Fibroblast of the conjunctiva (primary cell): ENCODE results near the gene GCK.

Source experiments
- DNase-seq: peaks from one replicate; pipeline ENCODE4 v3.0.0-alpha.2; 2010; ENCODE audit warnings: low read depth

The GCK gene

DNA sequence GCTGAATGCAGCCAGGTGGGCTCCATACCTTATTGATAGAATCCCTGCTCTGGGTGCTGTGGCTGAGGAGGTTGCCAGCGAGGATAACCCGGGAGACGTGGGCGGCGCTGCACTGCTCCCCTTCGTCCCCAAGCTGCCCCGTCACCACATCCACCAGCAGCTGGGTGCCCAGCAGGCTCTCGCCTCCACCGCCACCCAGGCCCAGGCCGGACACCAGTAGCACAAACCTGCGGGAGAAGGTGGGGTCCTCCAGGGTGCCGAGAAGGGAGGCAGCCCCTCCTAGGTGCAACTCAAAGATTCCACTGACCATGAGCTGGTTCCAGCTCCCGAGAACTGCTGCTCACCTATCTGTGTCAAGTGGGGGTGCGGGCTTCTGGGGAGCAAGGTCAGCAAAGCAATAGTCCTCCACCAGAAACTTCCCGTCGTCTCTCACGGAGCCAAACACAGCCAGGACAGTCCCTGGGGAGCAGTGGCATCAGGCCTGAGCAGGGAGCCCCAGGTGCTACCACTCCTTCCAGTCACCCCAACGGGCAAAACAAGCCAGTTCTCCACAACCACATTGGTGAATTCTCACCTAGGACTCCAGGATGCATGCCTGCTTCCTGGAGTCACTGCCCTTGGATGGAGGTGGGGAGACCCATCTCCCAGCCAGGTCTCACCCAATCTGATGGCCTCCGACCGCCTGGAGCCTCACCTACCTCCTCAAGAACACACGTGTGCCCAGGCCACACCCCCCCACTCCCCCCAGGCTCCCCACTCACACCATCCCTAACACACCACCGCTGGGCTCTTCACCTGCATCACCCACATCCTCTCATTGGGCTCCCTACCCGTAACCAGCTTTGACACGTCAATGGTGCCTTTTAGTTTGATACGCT, 72.2 kb downstream of the GCK start:
- DNase-seq = no peak

GRCh38 chr7:44116087-44116788, 73.0 kb downstream of the GCK start:
- DNase-seq = no peak

DNA sequence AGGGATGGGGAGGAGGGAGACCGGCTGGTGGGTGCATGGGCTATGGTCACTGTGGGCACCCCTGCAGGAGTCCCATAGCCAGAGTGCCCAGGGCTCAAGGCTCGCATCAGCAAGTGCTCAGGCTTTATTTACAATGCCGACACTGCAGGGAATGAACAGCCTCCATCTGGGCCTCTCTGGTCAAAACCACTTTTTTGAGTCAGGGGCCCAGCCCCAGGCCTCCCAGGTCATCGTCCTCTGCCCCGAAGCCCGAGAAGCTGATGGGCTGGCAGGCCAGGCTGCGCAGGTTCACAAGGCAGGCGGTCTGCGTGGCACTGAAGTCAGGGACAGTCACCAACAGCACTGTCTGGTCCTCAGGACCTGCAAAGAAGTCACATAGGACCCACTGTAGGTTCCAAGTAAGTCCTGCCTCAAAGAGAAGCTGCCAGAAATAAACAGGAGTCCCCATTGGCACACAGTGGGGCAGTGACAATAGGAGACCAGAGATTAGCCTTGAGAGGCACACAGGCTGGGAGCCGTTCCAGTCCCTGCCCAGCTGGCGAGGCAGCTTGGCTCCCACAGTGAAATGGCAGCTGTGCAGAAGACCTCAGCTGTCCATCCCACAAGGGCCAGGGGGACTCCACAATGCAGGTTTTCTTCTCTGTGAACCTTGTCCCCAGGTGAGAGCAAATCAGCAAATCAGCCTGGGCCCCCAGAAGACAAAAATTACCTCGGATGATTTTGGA, 74.5 kb downstream of the GCK start:
- no peak for DNase-seq

DNA sequence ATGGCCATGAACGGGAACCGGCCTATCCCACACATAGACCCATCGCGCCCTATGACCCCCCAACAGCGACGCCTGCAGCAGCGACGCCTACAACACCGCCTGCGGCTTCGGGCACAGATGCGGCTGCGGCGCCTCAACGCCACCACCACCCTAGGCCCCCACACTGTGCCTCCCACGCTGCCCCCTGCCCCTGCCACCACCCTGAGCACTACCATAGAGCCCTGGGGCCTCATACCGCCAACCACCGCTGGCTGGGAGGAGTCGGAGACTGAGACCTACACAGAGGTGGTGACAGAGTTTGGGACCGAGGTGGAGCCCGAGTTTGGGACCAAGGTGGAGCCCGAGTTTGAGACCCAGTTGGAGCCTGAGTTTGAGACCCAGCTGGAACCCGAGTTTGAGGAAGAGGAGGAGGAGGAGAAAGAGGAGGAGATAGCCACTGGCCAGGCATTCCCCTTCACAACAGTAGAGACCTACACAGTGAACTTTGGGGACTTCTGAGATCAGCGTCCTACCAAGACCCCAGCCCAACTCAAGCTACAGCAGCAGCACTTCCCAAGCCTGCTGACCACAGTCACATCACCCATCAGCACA, 75.4 kb downstream of the GCK start:
- DNase-seq = no peak

- no peak for DNase-seq
These were observed 76.1 kb downstream of the GCK start for GRCh38 chr7:44112997-44113763.

DNA sequence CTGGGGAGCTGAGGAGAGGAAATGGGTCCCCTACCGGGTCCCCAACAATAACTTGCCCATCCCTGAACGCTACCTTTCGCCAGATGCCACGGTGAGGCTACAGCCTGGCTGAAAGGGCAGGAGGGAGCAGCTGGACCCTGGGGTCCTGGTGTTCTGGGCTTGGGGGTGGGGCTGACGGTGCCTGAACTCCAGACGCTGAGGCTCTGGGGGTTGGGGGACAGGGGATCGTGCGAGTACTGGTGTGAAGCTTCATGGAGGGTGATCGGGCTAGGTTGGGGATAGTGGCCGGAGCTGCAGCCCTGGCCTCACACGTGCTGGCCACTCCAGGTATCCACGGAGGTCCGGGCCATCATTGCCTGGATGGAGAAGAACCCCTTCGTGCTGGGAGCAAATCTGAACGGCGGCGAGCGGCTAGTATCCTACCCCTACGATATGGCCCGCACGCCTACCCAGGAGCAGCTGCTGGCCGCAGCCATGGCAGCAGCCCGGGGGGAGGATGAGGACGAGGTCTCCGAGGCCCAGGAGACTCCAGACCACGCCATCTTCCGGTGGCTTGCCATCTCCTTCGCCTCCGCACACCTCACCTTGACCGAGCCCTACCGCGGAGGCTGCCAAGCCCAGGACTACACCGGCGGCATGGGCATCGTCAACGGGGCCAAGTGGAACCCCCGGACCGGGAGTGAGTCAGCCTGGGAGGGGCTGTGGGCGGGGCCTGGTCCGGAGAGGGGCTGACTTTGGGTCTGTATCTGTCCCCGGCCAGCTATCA, 76.8 kb downstream of the GCK start:
- DNase-seq = no peak

DNA sequence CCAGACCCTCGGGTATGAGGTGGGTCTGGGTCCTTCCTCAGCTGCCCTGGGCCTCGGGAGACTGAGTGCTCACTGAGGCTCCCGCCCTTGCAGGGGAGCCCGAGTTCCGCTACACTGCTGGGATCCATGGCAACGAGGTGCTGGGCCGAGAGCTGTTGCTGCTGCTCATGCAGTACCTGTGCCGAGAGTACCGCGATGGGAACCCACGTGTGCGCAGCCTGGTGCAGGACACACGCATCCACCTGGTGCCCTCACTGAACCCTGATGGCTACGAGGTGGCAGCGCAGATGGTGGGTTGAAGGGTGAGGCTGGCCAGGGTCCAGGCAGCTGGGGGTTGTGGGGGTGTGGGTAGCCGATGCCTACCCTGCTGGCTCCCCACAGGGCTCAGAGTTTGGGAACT, 77.5 kb downstream of the GCK start:
- no peak for DNase-seq

GRCh38 chr7:44110719-44111635, 78.3 kb downstream of the GCK start:
- DNase-seq = no peak

- DNase-seq = no peak
These were observed 79.2 kb downstream of the GCK start for GRCh38 chr7:44109991-44110390.

DNA sequence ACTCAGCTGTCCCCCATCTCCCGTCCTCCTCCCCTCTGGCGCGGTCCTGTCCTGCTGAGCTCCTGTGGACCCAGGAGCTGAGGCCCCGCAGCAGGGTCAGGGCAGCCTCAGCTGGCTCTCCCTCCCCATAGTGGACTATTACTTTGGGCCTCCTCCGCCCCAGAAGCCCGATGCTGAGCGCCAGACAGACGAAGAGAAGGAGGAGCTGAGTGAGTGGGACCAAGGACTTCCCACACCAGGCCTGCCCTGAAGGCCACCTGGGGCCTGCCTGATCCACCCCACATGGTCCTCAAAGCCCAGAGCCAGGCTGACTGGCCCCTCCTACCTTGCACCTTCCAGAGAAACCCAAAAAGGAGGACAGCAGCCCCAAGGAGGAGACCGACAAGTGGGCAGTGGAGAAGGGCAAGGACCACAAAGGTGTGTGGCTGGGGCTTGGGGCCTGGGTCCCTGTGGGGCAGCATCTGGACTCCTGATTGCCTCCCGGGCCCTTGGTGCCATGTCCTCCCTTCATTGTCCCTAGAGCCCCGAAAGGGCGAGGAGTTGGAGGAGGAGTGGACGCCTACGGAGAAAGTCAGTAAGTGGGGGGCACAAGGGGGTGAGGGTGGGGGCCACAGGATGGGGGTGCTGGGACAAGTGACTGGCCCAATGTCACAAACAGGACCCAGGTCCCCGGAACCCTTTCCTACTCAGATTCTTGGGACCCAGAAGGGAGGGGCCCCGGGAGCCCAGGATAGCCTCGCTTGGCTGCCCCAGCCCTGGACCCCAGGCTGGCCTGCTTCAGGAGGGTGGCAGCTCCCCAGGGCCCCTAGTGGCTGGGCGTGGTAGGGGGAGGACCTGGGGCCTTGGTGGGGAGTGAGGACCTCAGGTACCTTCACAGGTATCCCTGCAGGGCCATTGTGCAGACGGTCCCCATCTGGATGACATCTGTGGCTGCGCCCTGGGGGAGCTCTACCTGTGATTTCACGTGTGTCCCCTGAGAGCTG, 80.2 kb downstream of the GCK start:
- DNase-seq = no peak

- DNase-seq = no peak
These were observed 81.1 kb downstream of the GCK start for GRCh38 chr7:44107961-44108767.

- DNase-seq = no peak
These were observed 81.9 kb downstream of the GCK start for GRCh38 chr7:44107116-44107960.

- no peak for DNase-seq
These were observed 82.8 kb downstream of the GCK start for GRCh38 chr7:44106311-44107065.

GRCh38 chr7:44105832-44106231, 83.4 kb downstream of the GCK start:
- no peak for DNase-seq

GRCh38 chr7:44104860-44105771, 84.1 kb downstream of the GCK start:
- DNase-seq = no peak
